Head of caudate nucleus (tissue), 42 donors: ENCODE measurements around the gene FA2H.
"Not testable (repeated sequence)": the region's sequence is repeated elsewhere in the genome, so short reads cannot be mapped to it uniquely, and the experiment has no call there.

ENCODE experiments used
- DNase-seq, 42 donors: peaks; one replicate each; pipeline versions ENCODE4 v3.0.0 to v3.0.0-alpha.2; 2020 to 2021; ENCODE audit warnings: mixed read lengths in 7 of 42
- intact Hi-C: fragments of 100-400 bp; cut with DNase I; formaldehyde crosslinking; loops from one replicate; pipeline ENCODE4 v1.15.0; 2022

The FA2H gene

GRCh38 chr16:74732707-74733350, 41.8 kb downstream of the FA2H start:
- intact Hi-C loops, result no loop called here
- no peak for DNase-seq

- intact Hi-C loops, result no loop called here
- no peak for DNase-seq
These were observed 42.7 kb downstream of the FA2H start for GRCh38 chr16:74731853-74732477.

- intact Hi-C loops, result no loop called here
- no peak for DNase-seq
These were observed 44.6 kb downstream of the FA2H start for GRCh38 chr16:74729783-74730683.

GRCh38 chr16:74727903-74728302, 46.7 kb downstream of the FA2H start:
- no peak for DNase-seq
- intact Hi-C loops, result no loop called here

- intact Hi-C loops, result no loop called here
- DNase-seq, result no peak
These were observed 47.9 kb downstream of the FA2H start for GRCh38 chr16:74726716-74727115.

- no peak for DNase-seq
- intact Hi-C loops, result loop anchor here (1.0 to 2.0 kb wide), 2 partner anchors 23 to 48 kb away; partner anchors contain the start of gene FA2H
These were observed 48.8 kb downstream of the FA2H start for GRCh38 chr16:74725651-74726455.

GRCh38 chr16:74724820-74725549, 49.6 kb downstream of the FA2H start:
- intact Hi-C loops, result loop anchor here (1.0 to 2.0 kb wide), 2 partner anchors 24 to 49 kb away; partner anchors contain the start of gene FA2H
- DNase-seq, result peak; percentile 86 to 99 (median 95)

- DNase-seq, result peak in 1 of 42 donors; percentile 13
- intact Hi-C loops, result no loop called here
These were observed 51.4 kb downstream of the FA2H start for GRCh38 chr16:74723256-74723655.

- DNase-seq, intact Hi-C loops: not testable (repeated sequence)
These were observed 52.5 kb downstream of the FA2H start for GRCh38 chr16:74722156-74722555.

- intact Hi-C loops, result no loop called here
- no peak for DNase-seq
These were observed 52.9 kb downstream of the FA2H start for GRCh38 chr16:74721716-74722115.

- intact Hi-C loops, result no loop called here
- no peak for DNase-seq
These were observed 54.0 kb downstream of the FA2H start for GRCh38 chr16:74720579-74720978.

- intact Hi-C loops, result no loop called here
- no peak for DNase-seq
These were observed 55.6 kb downstream of the FA2H start for GRCh38 chr16:74718741-74719610.

- intact Hi-C loops, result no loop called here
These were observed 56.5 kb downstream of the FA2H start for GRCh38 chr16:74718140-74718539.

GRCh38 chr16:74717367-74717766, 57.3 kb downstream of the FA2H start:
- peak in 3 of 42 donors; percentile 25 to 49 (median 29) for DNase-seq
- intact Hi-C loops, result no loop called here

More at GRCh38 chr16:74718140-74718539, 56.5 kb downstream of the FA2H start:
- DNase-seq, result no peak

GRCh38 chr16:74716355-74716754, 58.3 kb downstream of the FA2H start:
- intact Hi-C loops, result no loop called here
- no peak for DNase-seq

GRCh38 chr16:74713876-74714275, 60.7 kb downstream of the FA2H start:
- DNase-seq, result peak in 1 of 42 donors; percentile 24
- intact Hi-C loops, result no loop called here

- intact Hi-C loops, result no loop called here
- DNase-seq, result peak in 4 of 42 donors; percentile 39 to 60 (median 50)
These were observed 61.3 kb downstream of the FA2H start for GRCh38 chr16:74713325-74713724.
